GOT3 (cell line): ENCODE results near the gene SOX9.
"Not testable (repeated sequence)": the region's sequence is repeated elsewhere in the genome, so short reads cannot be mapped to it uniquely, and the experiment has no call there.

Experiments used
- DNase-seq: peaks from one replicate; lab custom pipeline; 2025; ENCODE audit warnings: mixed read lengths; lab: John Stamatoyannopoulos, UW

The SOX9 gene

DNA sequence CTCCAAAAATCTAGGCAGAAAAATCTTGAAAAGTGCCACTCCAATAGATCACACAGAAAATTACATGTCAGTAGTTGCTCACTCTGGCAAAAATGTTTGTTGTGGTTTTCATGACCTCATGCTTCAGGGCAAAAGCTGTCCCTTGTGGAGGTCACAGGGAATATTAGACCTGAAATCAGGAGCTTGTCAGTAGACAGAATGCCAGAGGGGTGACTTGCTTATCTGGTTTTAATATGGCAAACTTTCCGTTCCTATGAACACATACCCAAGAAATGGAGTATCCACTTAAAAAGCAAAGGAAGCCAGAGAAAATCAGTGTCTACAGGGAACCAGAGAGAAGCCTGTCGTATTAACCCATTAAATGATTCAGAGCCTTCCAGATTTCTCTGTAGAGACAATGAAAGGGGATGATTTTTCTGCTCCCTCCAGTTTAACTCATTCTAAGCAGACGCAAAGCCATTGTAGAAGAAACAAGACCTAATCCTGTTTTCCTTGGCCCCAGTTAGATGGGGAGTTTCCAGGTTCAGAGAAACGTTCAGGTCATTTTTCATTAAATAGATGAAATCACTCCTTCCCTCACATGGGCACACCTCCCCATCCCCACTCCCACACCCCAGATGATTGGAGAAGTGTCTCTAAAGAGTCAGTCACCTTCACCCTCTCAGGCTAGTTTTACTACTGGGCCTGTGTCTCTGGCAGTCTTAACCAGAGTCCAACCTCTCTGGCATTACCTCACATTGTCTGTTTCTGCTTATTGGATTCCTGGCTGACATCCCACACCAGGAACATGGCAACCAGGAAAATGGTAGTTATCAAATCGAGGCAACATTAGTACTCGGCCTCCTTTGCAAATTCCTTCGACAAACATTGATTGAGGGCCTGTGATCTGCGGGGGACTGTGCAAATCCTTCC, 6.0 kb downstream of the SOX9 start:
- DNase-seq: no peak

DNA sequence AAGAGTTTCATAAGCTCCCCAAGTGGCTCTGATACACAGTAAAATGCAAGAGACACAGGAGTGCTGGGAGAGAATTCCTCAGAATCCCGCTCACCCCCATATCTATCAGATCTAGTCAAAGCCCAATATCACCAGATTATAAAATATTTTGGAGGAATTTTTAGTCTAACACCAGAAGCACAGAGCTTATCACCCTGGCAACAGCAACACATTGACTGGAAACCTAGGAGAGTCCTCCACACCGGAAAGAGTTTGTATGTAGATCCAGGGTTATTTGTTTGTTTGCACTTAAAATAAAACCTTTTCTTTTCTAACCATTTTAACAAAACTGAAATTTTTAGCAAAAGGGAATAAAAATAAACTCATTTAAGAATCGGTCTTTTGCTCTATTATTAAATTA, 7.2 kb downstream of the SOX9 start:
- no peak for DNase-seq

DNA sequence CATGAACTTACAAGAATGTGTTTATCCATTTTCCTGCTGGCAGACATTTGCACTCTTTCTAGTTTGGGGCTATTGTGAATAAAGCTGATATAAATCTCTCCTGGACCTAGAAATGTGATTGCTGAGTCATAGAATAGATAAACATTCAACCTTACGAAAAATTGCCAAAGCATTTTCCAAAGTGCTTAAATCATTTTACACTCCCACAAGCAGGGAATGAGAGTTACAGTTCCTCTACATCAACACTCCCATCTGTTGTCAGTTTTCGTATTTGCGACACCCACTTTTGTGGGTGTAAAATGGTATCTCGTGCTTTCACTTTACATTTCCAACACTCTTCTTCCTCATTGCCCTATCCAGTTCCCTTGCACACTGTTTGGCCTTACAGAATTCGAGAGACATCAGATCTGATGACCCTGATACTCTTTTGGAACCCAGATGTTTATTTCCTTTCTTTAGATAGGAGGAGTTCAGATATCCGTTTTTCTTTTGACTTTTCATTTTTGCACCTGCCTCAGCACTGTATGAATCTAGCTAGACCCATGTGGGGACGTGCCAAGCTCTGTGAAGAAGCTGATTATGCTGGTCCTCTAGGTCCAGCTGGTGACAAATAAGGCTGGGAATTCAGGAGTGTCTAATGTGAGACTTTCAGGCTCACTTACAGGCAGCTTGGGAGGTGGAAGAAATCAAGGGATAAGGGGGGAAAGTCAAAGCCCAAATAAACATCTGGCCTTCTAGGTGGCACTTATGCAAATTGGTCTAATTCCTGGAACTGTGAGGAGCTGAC, 14.0 kb downstream of the SOX9 start:
- no peak for DNase-seq

DNA sequence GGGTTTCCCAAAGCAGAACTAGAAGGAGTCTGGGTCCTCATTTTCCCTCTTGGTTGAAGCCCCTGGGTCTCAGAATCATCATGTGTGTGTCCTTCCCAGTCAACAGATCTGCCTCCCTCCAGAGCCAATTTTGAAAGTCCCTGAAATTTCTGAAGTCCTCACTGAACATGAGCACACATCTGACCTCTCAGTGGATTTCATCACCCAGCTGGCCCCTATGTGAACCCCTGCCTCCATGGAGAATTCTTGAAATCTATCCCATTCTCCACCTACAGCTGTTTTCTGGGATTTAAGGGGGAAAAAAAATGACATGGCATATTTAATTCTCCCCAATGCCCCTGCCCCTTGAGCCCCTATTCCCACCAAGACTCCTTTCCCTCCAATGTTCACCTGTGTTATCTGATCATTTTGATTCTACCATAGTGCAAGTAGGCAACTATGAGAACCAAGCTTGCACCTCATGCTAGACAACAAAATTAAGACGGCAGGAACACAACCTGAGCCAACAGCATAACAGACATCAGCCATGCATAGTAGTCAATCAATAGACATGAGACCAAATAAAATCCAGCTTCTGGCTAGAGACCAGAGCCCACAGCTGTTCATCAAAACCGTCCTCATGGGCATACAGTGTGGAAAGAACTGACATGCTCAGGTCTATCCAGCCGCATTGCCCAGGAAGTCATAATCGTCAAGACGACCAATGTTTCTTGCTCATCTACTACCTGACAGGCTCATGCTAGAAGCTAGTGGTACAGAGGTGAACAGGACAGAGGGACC, 14.9 kb downstream of the SOX9 start:
- no peak for DNase-seq

DNA sequence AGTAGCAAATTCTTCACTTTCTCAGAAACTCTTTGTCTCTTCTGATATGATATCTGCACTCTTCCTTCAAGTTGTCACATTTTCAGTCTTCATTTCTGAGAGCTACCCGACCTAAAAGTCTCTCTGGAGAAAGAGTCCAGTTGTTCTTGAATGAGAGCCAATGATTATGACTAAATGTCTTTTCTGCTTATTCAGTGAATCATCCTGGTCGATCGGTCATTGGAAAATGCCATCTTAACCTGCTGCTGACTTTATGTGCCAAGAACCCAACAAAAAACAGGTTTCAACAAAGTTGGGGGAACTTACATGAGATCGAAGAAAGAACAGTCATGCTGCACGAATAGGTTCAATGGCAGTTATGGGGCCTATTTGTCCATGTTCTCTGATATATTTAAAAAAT, 15.9 kb downstream of the SOX9 start:
- no peak for DNase-seq

DNA sequence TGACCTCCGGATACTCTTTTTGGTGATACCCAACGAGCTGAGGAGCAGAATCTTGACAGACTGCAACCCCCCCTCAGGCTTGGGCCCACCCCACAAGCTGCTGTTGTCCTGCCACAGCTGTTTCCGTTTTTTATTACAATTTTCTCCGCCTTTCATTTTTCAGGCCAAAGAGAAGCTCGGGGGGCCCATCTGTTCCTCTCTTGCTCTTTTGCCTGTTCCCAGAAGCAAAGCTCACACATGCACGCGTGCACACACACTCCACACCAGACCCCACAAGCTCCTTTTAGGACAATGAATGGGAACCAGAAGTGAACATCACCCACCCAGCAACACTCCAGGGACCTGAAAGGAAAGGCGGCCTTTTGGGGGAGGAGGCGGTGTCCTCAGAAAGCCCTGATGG, 16.3 kb downstream of the SOX9 start:
- DNase-seq: no peak

DNA sequence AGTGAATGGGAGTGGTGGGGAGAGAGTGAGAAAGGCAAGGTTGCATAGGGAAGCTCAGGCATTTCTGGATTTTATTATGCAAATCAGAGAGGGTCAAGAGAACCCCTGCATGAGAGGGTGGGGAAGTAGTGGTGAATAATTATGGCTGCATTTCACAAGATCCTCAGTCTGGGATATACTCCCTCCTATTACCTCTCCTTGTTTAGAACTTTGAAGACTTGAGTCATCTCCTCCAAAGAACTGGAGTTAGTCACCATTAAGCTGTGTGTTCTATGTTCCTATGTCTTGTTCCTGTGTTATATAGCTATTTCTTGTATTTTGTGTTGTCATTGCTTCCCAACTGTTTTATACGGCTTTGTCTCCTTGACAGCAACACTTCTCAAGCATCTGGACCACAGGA, 18.4 kb downstream of the SOX9 start:
- no peak for DNase-seq

DNA sequence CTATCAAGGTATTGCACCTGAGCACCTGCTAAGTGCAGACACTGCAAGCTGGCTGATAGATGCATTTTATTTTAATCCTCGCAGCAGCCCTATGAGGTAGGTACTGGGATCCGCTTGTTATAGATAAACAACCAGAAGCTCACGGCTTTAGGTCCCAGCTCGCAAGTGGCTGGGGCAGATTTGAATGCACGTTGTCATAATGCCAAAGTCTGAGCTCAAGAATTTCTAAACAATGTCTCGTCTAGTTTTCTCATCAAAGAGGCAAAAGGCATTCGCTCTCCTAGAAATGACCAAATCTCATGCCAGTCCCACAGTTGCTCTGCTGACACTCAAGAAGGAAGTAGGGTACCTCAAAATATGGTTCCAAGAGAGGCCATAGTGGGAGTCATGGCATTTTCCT, 20.5 kb downstream of the SOX9 start:
- DNase-seq: no peak

DNA sequence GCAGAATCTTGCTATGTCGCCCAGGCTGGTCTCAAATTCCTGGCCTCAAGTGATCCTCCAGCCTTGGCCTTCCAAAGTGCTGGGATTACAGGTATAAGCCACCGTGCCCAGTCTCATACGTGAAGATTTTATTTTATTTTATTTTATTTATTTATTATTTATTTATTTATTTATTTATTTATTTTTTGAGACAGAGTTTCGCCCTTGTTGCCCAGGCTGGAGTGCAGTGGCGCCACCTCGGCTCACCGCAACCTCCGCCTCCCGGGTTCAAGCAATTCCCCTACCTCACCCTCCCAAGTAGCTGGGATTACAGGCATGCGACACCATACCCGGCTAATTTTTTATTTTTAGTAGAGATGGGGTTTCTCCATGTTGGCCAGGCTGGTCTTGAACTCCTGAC, 21.3 kb downstream of the SOX9 start:
- DNase-seq: not testable (repeated sequence)

DNA sequence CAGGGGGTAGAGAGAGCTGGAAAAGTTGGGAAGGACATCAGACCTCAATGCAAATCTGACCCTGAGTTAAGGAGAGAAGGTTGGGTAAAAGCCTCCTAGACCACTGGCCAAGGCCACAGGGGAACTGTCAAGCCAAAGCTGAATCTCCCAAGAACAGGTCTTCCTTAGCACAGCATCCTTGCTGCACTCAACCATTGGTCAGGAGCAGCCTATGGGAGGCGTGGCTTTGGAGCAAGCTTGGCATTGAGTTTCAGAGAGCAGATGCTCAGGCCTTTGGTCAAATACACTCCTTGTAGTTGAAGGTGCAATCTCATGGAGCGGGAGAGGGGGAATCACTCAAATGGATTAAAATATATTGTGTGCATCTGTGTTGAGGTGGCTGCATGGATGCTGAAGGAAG, 21.8 kb downstream of the SOX9 start:
- DNase-seq: no peak

DNA sequence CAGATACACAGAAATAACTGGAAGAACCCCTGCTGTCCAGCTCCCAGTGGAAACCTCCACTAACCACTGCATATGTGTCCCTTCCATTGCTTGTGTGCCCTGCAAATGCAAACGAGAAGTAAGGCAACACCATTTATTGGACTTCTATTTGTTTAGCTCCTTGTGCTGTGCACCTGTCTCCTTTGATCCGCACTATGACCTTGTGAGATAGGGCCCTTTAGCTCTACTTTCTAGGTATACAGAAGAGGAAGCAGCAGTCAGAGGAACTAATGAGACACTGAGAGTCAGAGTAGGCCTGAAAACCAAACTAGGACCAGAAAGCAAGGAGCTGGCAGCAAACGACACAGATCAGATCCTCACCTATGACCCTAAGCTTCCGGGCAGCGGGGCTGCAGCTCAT, 22.4 kb downstream of the SOX9 start:
- DNase-seq: no peak

DNA sequence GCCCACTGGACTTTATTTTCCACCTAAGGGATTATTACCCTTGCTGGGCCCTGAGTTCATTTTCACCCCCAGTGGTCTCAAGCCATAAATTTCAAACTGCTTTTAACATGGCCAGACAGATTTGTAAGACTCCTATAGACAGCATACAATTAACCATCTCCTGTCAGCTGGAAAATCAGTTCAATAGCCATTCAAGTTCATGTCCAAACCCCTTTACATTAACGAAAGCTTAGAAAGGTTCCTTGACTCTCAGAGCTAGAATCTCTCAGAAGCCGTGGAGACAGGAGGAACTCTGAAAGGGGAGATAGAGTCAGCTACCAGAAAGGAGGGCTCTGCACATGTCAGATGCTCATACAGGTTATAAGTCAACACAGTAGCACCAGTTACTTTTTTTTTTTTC, 23.3 kb downstream of the SOX9 start:
- no peak for DNase-seq

DNA sequence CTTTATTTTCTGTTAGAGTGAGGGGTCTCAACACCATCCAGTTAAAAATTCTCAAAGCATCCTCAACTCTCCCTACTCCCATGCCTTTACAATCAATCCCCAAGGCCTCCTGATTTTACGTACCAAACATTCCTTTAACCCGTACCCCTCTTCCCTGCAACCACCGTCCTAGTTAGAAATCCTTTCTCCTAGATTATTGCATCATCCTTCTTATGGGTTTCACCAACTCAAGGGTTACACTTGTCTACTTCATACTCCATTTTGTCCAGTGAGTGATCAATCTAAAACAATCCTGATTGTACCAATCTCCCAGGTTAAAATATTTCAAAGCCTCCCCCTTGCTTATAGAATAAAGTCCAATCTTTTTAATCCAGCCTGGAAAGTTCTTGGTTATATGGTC, 24.7 kb downstream of the SOX9 start:
- no peak for DNase-seq

DNA sequence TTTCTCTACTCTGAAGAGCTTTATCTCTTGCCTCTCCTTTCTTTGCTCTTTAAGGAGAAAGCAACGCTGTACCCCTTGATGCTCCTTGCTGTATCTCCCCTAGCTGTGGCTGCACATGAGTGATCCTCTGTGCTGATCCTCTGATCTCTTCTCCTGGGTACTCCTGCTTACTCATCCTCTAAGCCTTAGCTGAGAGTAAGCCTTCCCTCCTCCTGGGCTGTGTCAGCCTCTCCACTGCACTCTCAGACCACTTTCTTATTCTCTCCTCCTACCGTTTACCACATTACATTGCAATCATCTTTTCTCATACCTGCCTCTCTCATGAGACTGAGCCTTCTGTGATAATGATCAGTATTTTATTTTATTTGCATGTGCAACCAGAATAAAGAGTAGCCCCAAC, 25.1 kb downstream of the SOX9 start:
- no peak for DNase-seq

DNA sequence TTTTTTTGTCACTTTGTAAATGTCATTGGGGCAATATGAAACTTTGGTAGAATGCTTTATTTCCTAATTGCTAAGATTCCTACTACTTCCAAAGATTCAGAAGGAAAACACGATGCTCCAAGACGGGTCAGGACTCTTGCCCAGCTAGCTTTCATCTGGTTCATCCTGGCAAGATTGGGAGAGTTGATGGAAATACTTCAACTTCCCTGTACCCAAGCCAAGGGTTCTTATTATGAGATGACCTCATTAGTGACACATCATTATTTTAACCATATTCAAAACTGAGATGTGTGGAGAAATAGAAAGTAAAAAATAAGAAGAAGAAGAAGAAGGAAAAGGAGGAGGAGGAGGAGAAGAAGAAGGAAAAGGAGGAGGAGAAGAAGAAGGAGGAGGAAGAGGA, 25.6 kb downstream of the SOX9 start:
- no peak for DNase-seq

DNA sequence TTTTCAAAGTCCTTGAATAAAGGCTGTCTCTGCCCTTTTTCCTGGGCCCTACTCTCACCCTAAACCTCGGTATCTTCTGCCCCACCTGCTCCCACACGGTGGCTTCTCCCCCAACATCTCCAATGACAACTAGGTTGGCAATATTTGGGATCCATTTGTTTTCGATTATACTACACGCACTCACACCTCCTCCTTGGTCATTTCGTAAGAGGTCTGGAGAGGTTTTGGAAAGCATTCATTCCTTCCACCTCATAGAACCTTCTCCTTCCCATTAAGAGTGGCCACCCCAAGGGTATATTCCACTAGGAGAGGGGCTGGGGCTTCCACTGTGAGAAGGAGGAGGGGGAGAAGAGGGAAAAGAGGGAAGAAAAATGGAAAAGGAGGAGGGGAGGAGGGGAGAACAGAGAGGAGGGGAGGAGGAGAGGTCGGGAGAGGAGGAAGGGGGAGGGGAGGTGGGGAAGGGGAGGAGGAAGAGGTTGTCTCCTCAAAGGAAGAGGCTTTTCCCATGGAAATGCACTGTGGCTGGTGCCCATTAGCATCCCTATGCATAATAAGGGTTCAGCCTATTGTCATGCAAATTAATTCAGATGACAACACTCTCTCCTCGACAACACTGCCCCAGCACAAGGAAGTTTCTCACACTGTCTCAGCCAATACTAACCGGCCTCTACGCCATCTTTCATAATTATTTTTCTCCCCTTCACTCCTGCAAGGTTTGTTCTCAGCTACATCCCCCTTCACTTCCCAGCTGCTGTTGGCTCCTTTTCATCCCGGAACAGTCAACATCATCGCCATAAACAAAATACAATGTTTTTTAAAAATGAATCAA, 30.0 kb downstream of the SOX9 start:
- no peak for DNase-seq

DNA sequence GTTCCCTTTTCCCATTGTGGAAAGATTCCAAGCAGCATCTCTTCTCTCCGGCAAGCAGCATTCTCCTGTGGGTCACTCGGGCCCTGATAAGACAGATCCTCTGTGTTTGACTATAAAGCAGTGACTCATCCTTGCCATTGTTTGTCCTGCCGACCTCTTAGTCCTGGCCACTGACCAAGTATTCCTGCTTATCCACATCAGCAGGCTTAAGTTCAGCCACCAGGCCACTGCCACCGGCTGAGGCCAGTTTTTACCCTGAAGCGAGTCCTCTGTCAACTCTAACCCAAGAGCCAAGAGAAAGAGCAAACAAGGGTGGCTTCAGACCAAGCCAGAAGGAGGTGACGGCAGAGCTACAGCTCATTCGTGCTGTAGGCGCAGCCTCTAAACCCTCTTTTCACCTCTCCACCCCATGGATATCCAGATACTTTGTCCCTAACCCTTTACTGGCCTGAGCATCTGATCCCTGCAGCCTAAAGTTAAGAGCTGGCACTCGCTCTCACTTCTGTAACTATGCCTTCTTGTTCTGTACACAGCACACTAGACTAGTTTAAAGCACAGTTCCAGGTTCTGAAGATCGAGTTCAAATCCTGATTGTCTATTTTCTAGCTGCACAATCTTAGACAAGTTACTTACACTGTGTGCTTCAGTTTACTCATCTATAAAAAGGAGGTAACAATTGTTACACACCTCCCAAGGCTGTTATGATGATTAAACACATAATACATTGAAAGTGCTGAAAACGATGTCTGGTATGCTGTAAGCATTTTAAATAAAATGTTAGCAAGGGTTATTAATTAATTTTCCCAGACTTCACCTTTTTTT, 31.0 kb downstream of the SOX9 start:
- no peak for DNase-seq

DNA sequence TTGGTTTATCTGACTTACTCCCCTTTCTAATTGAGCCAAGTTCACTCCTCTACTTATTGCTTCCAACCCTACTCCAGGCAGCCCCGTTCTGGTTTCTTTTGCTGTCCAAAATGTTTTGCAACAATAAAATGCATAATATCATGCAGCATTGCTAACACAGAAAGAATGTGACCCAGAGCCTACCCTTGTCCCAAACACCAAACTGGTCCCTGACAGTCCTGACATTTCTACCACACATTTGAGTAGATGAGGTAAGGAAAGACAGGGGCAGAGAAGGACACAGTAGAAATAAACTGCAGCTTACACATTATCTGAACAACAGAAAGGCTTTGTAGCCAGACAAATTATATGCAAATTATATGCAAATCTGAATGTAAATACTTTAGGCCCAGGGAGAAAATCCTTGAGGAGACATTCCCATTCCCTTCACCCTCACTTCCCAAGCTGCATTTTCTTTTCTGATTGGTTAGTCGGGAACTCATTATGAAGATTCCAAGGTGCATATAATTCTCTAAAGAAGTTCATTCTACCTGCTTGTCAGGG, 31.6 kb downstream of the SOX9 start:
- DNase-seq: no peak

DNA sequence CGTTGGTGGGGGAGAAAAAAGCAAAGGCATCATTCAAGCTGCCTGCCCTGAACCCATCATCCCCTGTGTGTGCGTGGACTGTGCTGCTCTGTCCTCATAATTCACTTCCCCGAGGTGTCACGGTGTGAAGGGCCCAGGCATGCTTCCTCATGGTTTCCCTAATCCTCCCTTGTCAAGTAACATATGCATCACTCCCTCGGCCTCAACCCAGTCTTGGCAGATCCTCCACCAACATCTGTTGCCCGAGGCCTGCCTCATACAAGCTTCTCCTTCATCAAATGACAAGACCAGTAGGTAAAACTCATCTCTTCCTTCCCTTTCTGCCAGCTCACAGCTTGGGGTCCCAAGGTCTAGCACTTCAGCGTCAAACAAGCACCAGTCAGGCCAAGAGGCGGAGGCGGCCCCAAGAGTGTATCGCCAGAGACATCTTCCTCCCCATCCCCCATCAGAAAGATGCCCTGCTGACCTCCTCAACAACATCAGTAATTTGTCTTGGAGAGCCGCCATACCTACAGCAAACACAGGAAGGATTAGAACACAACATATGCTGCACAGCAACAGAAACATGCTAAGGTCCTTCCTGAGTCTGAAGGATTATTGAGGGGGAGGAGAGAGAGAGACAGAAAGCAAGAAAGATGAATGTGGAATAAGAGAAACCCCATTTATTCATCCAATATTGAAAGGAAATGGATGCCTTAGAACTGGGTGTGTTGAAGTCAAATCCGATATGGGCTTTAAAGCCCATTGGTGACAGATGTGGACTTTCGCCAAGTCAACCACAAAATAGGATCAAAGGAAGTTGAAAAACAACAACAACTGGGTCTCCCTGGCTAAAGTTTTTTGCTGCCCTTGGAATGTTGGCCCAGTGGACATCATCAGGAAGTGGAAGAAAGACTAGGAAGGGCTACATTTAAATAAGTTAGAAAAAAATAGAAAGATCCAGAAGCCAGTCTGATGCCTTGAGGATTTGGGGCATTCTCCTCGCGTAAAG, 38.4 kb downstream of the SOX9 start:
- DNase-seq: no peak
